ENCODE data around the gene SHC4.
"Not testable (repeated sequence)": the region's sequence is repeated elsewhere in the genome, so short reads cannot be mapped to it uniquely, and the experiment has no call there.

SHC4 gene

DNA sequence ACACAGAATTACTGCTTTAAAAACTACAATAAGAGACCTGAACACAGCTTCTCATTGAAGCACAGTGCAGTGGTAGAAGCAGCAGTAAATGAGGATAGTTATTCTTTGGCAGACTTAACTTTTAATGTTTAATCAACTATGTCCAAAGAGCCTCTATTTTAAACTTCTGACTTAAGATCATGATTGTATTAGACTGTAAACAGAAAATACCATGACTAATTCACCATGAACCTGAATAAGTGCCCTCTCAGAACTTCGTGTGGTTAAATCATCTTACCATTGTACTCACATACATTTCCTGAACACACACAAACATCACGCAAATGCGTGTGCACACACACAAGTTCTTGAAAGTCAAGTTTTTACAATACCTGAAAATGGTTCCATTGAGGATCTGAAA is 166.8 kb downstream of the SHC4 start:
- H3K27ac Mint-ChIP-seq: peak overlapping the region; percentile 66 to 90 (median 82)
- no peaks in the 10 kb centered on the region for H3K27me3 Mint-ChIP-seq (ENCODE audit: low read depth)
- peaks cover 27% of the 10 kb centered on the region for H3K4me1 Mint-ChIP-seq
- peaks cover 7% of the 10 kb centered on the region for H3K36me3 Mint-ChIP-seq (ENCODE audit: low read depth)
- no peaks in the 10 kb centered on the region for H3K9me3 Mint-ChIP-seq
- TF ChIP-seq, protein P1, sequence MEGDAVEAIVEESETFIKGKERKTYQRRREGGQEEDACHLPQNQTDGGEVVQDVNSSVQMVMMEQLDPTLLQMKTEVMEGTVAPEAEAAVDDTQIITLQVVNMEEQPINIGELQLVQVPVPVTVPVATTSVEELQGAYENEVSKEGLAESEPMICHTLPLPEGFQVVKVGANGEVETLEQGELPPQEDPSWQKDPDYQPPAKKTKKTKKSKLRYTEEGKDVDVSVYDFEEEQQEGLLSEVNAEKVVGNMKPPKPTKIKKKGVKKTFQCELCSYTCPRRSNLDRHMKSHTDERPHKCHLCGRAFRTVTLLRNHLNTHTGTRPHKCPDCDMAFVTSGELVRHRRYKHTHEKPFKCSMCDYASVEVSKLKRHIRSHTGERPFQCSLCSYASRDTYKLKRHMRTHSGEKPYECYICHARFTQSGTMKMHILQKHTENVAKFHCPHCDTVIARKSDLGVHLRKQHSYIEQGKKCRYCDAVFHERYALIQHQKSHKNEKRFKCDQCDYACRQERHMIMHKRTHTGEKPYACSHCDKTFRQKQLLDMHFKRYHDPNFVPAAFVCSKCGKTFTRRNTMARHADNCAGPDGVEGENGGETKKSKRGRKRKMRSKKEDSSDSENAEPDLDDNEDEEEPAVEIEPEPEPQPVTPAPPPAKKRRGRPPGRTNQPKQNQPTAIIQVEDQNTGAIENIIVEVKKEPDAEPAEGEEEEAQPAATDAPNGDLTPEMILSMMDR (IDR thresholded peaks at IDR 0.05; ENCODE audit: unreplicated experiment in 3 of 3): no peak
- no peak overlapping the region for H3K4me3 Mint-ChIP-seq

DNA sequence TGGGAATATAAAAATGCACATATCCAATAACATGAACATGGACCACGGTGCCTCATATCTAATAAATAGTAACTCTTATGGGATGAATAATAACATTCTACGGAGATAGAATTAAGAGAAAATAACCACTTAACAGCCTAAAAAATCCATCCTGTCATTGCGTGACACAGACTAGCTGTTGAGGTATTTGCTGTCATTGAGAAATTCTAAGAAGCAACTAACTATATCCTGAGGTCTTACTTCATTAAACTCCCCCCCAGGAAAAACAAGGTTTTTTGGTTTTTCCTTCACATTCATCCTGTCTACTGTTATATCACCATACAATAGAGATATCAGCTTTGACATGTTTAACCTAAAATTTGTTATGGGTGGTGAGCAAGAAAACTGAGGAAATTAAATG is 167.2 kb downstream of the SHC4 start:
- TF ChIP-seq, protein P1 (IDR thresholded peaks at IDR 0.05; ENCODE audit: unreplicated experiment in 3 of 3): no peak
- H3K36me3 Mint-ChIP-seq (ENCODE audit: low read depth): peaks cover 8% of the 10 kb centered on the region
- no peaks in the 10 kb centered on the region for H3K27me3 Mint-ChIP-seq (ENCODE audit: low read depth)
- H3K4me1 Mint-ChIP-seq: peaks cover 27% of the 10 kb centered on the region
- H3K9me3 Mint-ChIP-seq: no peaks in the 10 kb centered on the region
- H3K27ac Mint-ChIP-seq: peak overlapping the region; percentile 66 to 90 (median 82)
- no peak overlapping the region for H3K4me3 Mint-ChIP-seq

DNA sequence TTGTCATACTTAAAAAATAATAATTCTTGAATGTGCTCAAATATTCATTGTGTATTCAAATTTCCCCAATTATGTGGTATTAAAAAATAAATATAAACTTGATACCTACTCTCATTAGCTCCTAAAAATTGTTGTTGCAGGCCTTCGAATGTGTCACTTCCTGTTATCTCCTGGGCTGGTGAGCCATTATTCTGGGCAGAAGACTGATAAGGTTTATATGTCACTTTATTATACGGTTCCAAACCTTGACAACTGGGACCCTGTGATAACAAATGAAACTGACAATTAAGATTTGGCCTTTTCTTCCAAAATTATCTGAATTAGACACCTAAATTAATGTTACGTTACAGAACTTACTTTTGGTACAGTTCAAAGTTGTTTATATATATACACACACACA is 167.8 kb downstream of the SHC4 start:
- H3K27me3 Mint-ChIP-seq (ENCODE audit: low read depth): no peaks in the 10 kb centered on the region
- no peak overlapping the region for H3K4me3 Mint-ChIP-seq
- peaks cover 9% of the 10 kb centered on the region for H3K36me3 Mint-ChIP-seq (ENCODE audit: low read depth)
- H3K9me3 Mint-ChIP-seq: no peaks in the 10 kb centered on the region
- peaks cover 23% of the 10 kb centered on the region for H3K4me1 Mint-ChIP-seq
- TF ChIP-seq, protein P1 (IDR thresholded peaks at IDR 0.05; ENCODE audit: unreplicated experiment in 3 of 3): no peak
- H3K27ac Mint-ChIP-seq: no peak overlapping the region

DNA sequence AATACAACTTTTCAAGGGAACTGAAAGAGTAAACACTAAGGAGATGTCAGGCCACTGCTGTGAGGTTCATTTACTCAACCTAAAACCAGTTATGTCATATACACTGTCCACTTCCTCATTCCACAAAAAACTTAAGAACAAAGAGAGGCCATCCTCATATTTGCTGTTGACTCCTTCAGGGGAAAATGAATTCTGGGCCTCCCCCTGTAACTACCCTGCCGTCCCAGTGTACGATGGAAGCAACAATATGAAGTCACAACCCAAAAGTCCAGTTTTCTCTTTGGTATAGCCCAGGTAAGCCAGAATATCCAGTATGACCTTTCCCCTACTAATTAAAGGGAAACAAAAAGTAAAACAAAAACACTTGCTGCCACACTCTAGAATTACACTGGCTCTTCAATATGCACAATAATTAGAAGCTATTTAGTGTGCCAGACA is 169.0 kb downstream of the SHC4 start:
- peak overlapping the region; percentile 49 to 91 (median 88) for H3K27ac Mint-ChIP-seq
- H3K27me3 Mint-ChIP-seq (ENCODE audit: low read depth): no peaks in the 10 kb centered on the region
- H3K36me3 Mint-ChIP-seq (ENCODE audit: low read depth): peaks cover 17% of the 10 kb centered on the region
- no peaks in the 10 kb centered on the region for H3K9me3 Mint-ChIP-seq
- TF ChIP-seq, protein P1 (IDR thresholded peaks at IDR 0.05; ENCODE audit: unreplicated experiment in 3 of 3): no peak
- no peak overlapping the region for H3K4me3 Mint-ChIP-seq
- peaks cover 18% of the 10 kb centered on the region for H3K4me1 Mint-ChIP-seq

DNA sequence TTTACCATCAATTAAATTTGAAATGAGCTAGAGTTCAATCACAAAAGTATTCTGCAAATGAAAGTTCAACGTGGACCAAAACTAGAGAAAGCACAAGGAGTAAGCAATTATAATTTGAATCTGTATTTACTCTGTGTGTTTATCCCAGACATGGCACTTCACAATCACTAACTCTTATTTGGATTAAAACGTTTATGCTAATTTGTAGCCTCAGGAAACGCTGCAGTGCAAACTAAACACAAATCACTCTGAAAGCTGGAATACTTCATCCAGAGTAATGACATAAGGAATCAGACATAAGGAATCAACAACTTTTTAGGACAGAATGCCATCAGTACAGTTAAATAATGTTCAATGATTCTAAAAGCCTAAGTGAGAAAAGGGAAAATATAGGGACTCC is 171.3 kb downstream of the SHC4 start:
- Mint-ChIP-seq H3K36me3 (ENCODE audit: low read depth) (peaks cover 33% of the 10 kb centered on the region), H3K4me3 (no peak overlapping the region), H3K9me3 (no peaks in the 10 kb centered on the region), H3K27ac (peak overlapping the region in 1 of 3 experiments; percentile 19), H3K4me1 (peaks cover 6% of the 10 kb centered on the region), H3K27me3 (ENCODE audit: low read depth) (no peaks in the 10 kb centered on the region)
- TF ChIP-seq, protein P1 (IDR thresholded peaks at IDR 0.05; ENCODE audit: unreplicated experiment in 3 of 3): no peak

DNA sequence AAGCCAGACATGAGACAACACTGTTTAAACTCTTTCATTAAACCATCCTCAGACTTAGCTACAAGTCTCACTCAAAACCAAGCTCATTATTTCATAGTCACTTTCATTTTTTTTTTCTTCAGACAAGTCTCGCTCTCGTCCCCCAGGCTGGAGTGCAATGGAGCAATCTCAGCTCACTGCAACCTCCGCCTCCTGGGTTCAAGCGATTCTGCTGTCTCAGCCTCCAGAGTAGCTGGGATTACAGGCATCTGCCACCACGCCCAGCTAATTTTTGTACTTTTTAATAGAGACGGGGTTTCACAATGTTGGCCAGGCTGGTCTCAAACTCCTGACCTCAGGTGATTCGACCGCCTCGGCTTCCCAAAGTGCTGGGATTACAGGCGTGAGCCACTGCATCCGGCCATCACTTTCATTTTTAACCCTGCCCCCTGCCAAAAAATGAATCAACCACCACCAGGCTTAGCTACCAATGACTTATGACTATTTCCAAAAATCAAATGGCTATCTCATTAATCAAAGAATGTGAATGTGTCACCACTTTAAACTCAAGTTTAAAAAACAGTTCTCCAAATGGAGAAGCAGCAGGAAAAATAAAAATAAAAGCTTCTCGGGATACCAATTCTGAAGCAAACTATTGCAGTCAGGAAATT is 173.1 kb downstream of the SHC4 start:
- not testable (repeated sequence) for H3K27me3 Mint-ChIP-seq (ENCODE audit: low read depth); H3K4me1 Mint-ChIP-seq; H3K4me3 Mint-ChIP-seq; H3K9me3 Mint-ChIP-seq; H3K27ac Mint-ChIP-seq
- H3K36me3 Mint-ChIP-seq (ENCODE audit: low read depth): peaks cover 38% of the 10 kb centered on the region

Data from nephron (organoid).